Gastroesophageal sphincter (tissue), 4 donors: ENCODE results near the gene USHBP1. TPM values are rescaled to one million over a fixed set of nuclear protein-coding genes. Genes with fewer than 3 reads are reported as not detected.

Experiments used
- ATAC-seq: fragments of 150-250 bp; one replicate; pipeline ENCODE4 v1.9.1; 2016; ENCODE audit warnings: mild to moderate bottlenecking, moderate library complexity
- H3K27ac ChIP-seq, 4 donors: fragments of 200-600 bp; sonication (generic) in 3 of 4; 1 replicate in 3 of 4; 2 replicates in 1 of 4; pipeline ENCODE4 v1.5.1; 2016 to 2019
- H3K27me3 ChIP-seq: fragments of 200-600 bp; sonication (generic); one replicate; pipeline ENCODE4 v1.5.1; 2019
- H3K36me3 ChIP-seq, 2 donors: fragments of 200-600 bp; sonication (generic); one replicate each; pipeline ENCODE4 v1.5.1; 2019; ENCODE audit warnings: control low read depth in 1 of 2
- H3K4me1 ChIP-seq, 3 donors: fragments of 200-600 bp; sonication (generic); 1 replicate in 2 of 3; 2 replicates in 1 of 3; pipeline ENCODE4 v1.5.1; 2016 to 2019; ENCODE audit warnings: control low read depth in 2 of 3
- H3K4me3 ChIP-seq, 2 donors: fragments of 200-600 bp; sonication (generic); one replicate each; pipeline ENCODE4 v1.5.1; 2019; ENCODE audit warnings: mild to moderate bottlenecking in 1 of 2, moderate library complexity in 1 of 2
- H3K9me3 ChIP-seq, 3 donors: fragments of 200-600 bp; sonication (generic); one replicate each; pipeline ENCODE4 v1.5.1; 2017 to 2019; ENCODE audit warnings: control low read depth in 2 of 3
- CTCF ChIP-seq, 4 experiments: fragments of 200-600 bp in 2 of 4; fragments of 450-650 bp in 2 of 4; sonication (generic) in 1 of 4; IDR thresholded peaks; one replicate each; pipeline ENCODE4 v1.5.1; 2017 to 2019; ENCODE audit warnings: antibody characterized with exemption in 4 of 4, mild to moderate bottlenecking in 2 of 4, moderate library complexity in 2 of 4
- EP300 ChIP-seq: sonication (generic); formaldehyde crosslinking; IDR thresholded peaks from one replicate; pipeline ENCODE4 v1.6.1; 2017; ENCODE audit warnings: antibody characterized with exemption, mild to moderate bottlenecking
- POLR2A ChIP-seq, 2 donors: fragments of 450-650 bp; IDR thresholded peaks; one replicate each; pipeline ENCODE4 v1.6.1; 2017; ENCODE audit warnings: antibody characterized with exemption in 2 of 2, mild to moderate bottlenecking in 2 of 2, moderate library complexity in 1 of 2
- POLR2AphosphoS5 ChIP-seq: sonication (generic); formaldehyde crosslinking; IDR thresholded peaks from one replicate; pipeline ENCODE4 v1.6.1; 2017; ENCODE audit warnings: antibody characterized with exemption
- WGBS, 2 donors: methylation state at CpG; one replicate each; pipeline ENCODE4 v1.1.5; 2018; ENCODE audit warnings: low coverage in 1 of 2; 5-methylcytosine and 5-hydroxymethylcytosine counted together
- total RNA-seq, 4 donors: library from RNA; depleted of rRNA; stranded (reverse); fragments of >200 nt; gene quantifications; one replicate each; pipeline ENCODE4 v1.1.0, GENCODE V29; 2016

The USHBP1 gene
- total RNA-seq, 4 donors from 2014 or later = 4.6 to 9.6 (median 5.1) TPM

- H3K36me3 ChIP-seq = peaks cover 0 to 97% of the 10 kb centered on the region in 2 donors
- ATAC-seq = no peak
- H3K9me3 ChIP-seq = no peaks in the 10 kb centered on the region
- no peak overlapping the region for H3K27ac ChIP-seq
- no peak overlapping the region for H3K4me3 ChIP-seq
- no peaks in the 10 kb centered on the region for H3K4me1 ChIP-seq
- whole genome bisulfite sequencing, 2 donors = 86 to 100% methylated on average over 2 to 6 of the region's 17 CpGs
- TF ChIP-seq EP300 = no peak
- TF ChIP-seq CTCF (IDR thresholded peaks at IDR 0.05) = no peak
- no peak for TF ChIP-seq POLR2A (IDR thresholded peaks at IDR 0.05)
- no peak for TF ChIP-seq POLR2AphosphoS5
- H3K27me3 ChIP-seq = no peaks in the 10 kb centered on the region
Measured at GRCh38 chr19:17202713-17203112, 61.8 kb downstream of the USHBP1 start.

- no peaks in the 10 kb centered on the region for H3K9me3 ChIP-seq
- peaks cover 0 to 99% of the 10 kb centered on the region in 2 donors for H3K36me3 ChIP-seq
- H3K27ac ChIP-seq = no peak overlapping the region
- WGBS, 2 donors = 79 to 87% methylated on average over 4 to 7 of the region's 9 CpGs
- no peaks in the 10 kb centered on the region for H3K27me3 ChIP-seq
- no peak for ATAC-seq
- H3K4me3 ChIP-seq = no peak overlapping the region
- TF ChIP-seq CTCF (IDR thresholded peaks at IDR 0.05) (no peak), POLR2AphosphoS5 (no peak), POLR2A (IDR thresholded peaks at IDR 0.05) (no peak), EP300 (no peak)
- H3K4me1 ChIP-seq = no peaks in the 10 kb centered on the region
Measured at GRCh38 chr19:17202249-17202648, 62.3 kb downstream of the USHBP1 start.

- no peak overlapping the region for H3K27ac ChIP-seq
- no peak for ATAC-seq
- WGBS, 2 donors = 92% methylated on average over 2 of the region's 16 CpGs; no CpG with 5 or more reads in 1 of the 2 donors
- no peaks in the 10 kb centered on the region for H3K4me1 ChIP-seq
- TF ChIP-seq EP300 (no peak), CTCF (IDR thresholded peaks at IDR 0.05) (no peak), POLR2AphosphoS5 (no peak), POLR2A (IDR thresholded peaks at IDR 0.05) (no peak)
- peaks cover 0 to 98% of the 10 kb centered on the region in 2 donors for H3K36me3 ChIP-seq
- no peak overlapping the region for H3K4me3 ChIP-seq
- H3K27me3 ChIP-seq = no peaks in the 10 kb centered on the region
- no peaks in the 10 kb centered on the region for H3K9me3 ChIP-seq
Measured at GRCh38 chr19:17200408-17201079, 64.0 kb downstream of the USHBP1 start.

Other genes with a start within 250 kb of the USHBP1 start
- 10 to 100 TPM in 1 of 4 donors, 1 to 10 TPM in 3; 6.9 to 12.0 (median 9.2) TPM for gene CPAMD8, start 237.9 kb downstream of the USHBP1 start, total RNA-seq
- 1 to 10 TPM; 3.2 to 6.4 (median 5.5) TPM for gene HAUS8, start 189.3 kb downstream of the USHBP1 start, total RNA-seq
- 10 to 100 TPM; 38.1 to 77.7 (median 66.2) TPM for gene MYO9B, start 189.0 kb downstream of the USHBP1 start, total RNA-seq
- 10 to 100 TPM; 11.3 to 24.0 (median 17.9) TPM for gene USE1, start 49.4 kb downstream of the USHBP1 start, total RNA-seq
- gene OCEL1, start 38.5 kb downstream of the USHBP1 start, total RNA-seq = 10 to 100 TPM in 1 of 4 donors, 1 to 10 TPM in 3; 3.5 to 15.1 (median 6.5) TPM
- gene NR2F6, start 18.8 kb downstream of the USHBP1 start, total RNA-seq = 10 to 100 TPM; 33.9 to 71.9 (median 60.2) TPM
- gene BABAM1, start 2.7 kb upstream of the USHBP1 start, total RNA-seq = 10 to 100 TPM; 62.6 to 91.8 (median 81.9) TPM
- gene ANKLE1, start 17.2 kb upstream of the USHBP1 start, total RNA-seq = under 1 TPM in 2 of 4 donors, not detected in 2; 0.39 to 0.81 TPM
- gene ABHD8, start 38.7 kb upstream of the USHBP1 start, total RNA-seq = 10 to 100 TPM; 13.2 to 34.4 (median 24.3) TPM
- gene MRPL34, start 41.1 kb upstream of the USHBP1 start, total RNA-seq = 100 to 1,000 TPM in 3 of 4 donors, 10 to 100 TPM in 1; 95.0 to 175 (median 113) TPM
- 10 to 100 TPM; 13.2 to 58.5 (median 19.9) TPM for gene DDA1, start 44.8 kb upstream of the USHBP1 start, total RNA-seq
- gene ANO8, start 70.1 kb upstream of the USHBP1 start, total RNA-seq = 1 to 10 TPM; 1.3 to 6.2 (median 4.2) TPM
- 10 to 100 TPM in 3 of 4 donors, 1 to 10 TPM in 1; 9.3 to 20.2 (median 15.6) TPM for gene GTPBP3, start 72.8 kb upstream of the USHBP1 start, total RNA-seq
- gene PLVAP, start 112.6 kb upstream of the USHBP1 start, total RNA-seq = 100 to 1,000 TPM in 1 of 4 donors, 10 to 100 TPM in 3; 41.4 to 110 (median 67.9) TPM
- not detected for gene CCDC194, start 129.5 kb upstream of the USHBP1 start, total RNA-seq
- 100 to 1,000 TPM in 1 of 4 donors, 10 to 100 TPM in 3; 36.6 to 196 (median 40.7) TPM for gene BST2, start 140.9 kb upstream of the USHBP1 start, total RNA-seq
- 10 to 100 TPM; 30.8 to 44.7 (median 37.7) TPM for gene MVB12A, start 155.3 kb upstream of the USHBP1 start, total RNA-seq
- gene TMEM221, start 183.9 kb upstream of the USHBP1 start, total RNA-seq = 1 to 10 TPM in 1 of 4 donors, under 1 TPM in 1, not detected in 2; 0.46 to 1.3 TPM
- gene NXNL1, start 196.2 kb upstream of the USHBP1 start, total RNA-seq = not detected
- 10 to 100 TPM; 17.1 to 21.3 (median 19.6) TPM for gene SLC27A1, start 205.8 kb upstream of the USHBP1 start, total RNA-seq
- 10 to 100 TPM; 35.0 to 48.7 (median 39.9) TPM for gene PGLS, start 246.9 kb upstream of the USHBP1 start, total RNA-seq